ENCODE data around the gene SLC23A2. TPM values are rescaled to one million over a fixed set of nuclear protein-coding genes. Genes with fewer than 3 reads are reported as not detected.
"Not testable (repeated sequence)": the region's sequence is repeated elsewhere in the genome, so short reads cannot be mapped to it uniquely, and the experiment has no call there.

SLC23A2 gene
- total and polyA plus RNA-seq, 8 donors: 2.6 to 58.3 (median 6.4) TPM

GRCh38 chr20:5031206-5031557 lies 29.9 kb upstream of the SLC23A2 start:
- no peak for DNase-seq
- intact Hi-C loops (cut with DNase I; ENCODE audit: low total_unique reads): no loop called here
- no peak overlapping the region for H3K27ac ChIP-seq
- H3K36me3 ChIP-seq: no peaks in the 10 kb centered on the region
- no peak for TF ChIP-seq POLR2AphosphoS5 (IDR thresholded peaks at IDR 0.05)
- TF ChIP-seq EP300 (IDR thresholded peaks at IDR 0.05): no peak
- TF ChIP-seq POLR2A (IDR thresholded peaks at IDR 0.05): no peak
- TF ChIP-seq CTCF (IDR thresholded peaks at IDR 0.05): no peak
- peaks cover 0 to 5% (median 5%) of the 10 kb centered on the region in 3 donors for H3K27me3 ChIP-seq
- no peaks in the 10 kb centered on the region for H3K4me1 ChIP-seq
- 71 to 83% (median 78%) methylated on average over 10 of the region's 10 CpGs for WGBS, 5 donors
- no peak overlapping the region for H3K4me3 ChIP-seq
- H3K9me3 ChIP-seq: no peaks in the 10 kb centered on the region

- no peak for DNase-seq
- TF ChIP-seq POLR2A (IDR thresholded peaks at IDR 0.05) (no peak), CTCF (IDR thresholded peaks at IDR 0.05) (no peak), POLR2AphosphoS5 (IDR thresholded peaks at IDR 0.05) (no peak), EP300 (IDR thresholded peaks at IDR 0.05) (no peak)
- Histone ChIP-seq H3K27me3 (peaks cover 0 to 5% (median 4%) of the 10 kb centered on the region in 3 donors), H3K9me3 (no peaks in the 10 kb centered on the region), H3K27ac (no peak overlapping the region), H3K4me3 (no peak overlapping the region), H3K36me3 (no peaks in the 10 kb centered on the region), H3K4me1 (no peaks in the 10 kb centered on the region)
- 75 to 87% (median 77%) methylated on average over 10 of the region's 10 CpGs for WGBS, 5 donors
- intact Hi-C loops (cut with DNase I; ENCODE audit: low total_unique reads): no loop called here
Observed at GRCh38 chr20:5030348-5031205, 29.3 kb upstream of the SLC23A2 start.

DNA sequence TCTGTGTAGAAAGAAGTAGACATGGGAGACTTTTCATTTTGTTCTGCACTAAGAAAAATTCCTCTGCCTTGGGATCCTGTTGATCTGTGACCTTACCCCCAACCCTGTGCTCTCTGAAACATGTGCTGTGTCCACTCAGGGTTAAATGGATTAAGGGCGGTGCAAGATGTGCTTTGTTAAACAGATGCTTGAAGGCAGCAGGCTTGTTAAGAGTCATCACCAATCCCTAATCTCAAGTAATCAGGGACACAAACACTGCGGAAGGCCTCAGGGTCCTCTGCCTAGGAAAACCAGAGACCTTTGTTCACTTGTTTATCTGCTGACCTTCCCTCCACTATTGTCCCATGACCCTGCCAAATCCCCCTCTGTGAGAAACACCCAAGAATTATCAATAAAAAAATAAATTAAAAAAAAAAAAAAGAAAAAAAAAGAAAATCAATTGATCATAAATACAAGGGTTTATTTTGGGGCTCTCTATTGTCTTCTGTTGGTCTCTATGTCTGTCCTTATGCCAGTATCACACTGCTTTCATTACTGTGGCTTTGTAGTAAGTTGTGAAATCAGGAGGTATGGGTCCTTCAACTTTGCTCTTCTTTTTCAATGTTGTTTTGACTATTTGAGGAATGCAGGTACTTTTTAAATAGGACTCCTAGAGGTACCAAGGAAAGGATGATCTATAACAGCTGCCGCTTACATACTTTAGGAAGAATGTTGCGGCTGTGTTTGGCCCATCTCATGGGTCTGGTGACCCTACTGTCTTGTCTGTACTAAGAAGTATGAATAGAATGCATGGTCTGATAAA lies 27.1 kb upstream of the SLC23A2 start:
- H3K27ac ChIP-seq; intact Hi-C loops (cut with DNase I; ENCODE audit: low total_unique reads); H3K36me3 ChIP-seq; H3K9me3 ChIP-seq; H3K4me3 ChIP-seq; H3K4me1 ChIP-seq; DNase-seq; H3K27me3 ChIP-seq: not testable (repeated sequence)
- 81 to 92% (median 91%) methylated on average over 4 of the region's 4 CpGs for WGBS, 5 donors

DNA sequence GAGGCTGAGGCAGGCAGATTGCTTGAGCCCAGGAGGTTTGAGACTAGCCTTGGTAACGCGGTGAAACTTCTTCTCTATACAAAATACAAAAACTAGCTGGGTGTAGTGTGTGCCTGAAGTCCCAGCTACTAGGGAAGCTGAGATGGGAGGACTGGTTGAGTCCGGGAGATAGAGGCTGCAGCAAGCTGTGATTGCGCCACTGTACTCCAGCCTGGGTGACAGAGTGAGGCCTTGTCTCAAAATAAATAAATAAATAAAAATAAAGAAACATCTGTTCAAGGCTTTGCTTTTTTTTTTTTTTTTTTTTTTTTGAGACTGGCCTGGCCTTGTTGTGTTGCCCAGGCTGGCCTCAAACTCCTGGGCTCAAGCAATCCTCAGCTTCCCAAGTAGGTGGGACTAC lies 23.7 kb upstream of the SLC23A2 start:
- H3K27me3 ChIP-seq: no peaks in the 10 kb centered on the region
- intact Hi-C loops (cut with DNase I; ENCODE audit: low total_unique reads): no loop called here
- H3K4me3 ChIP-seq: no peak overlapping the region
- H3K4me1 ChIP-seq: no peaks in the 10 kb centered on the region
- 88 to 98% (median 95%) methylated on average over 4 of the region's 4 CpGs for WGBS, 5 donors
- no peak overlapping the region for H3K27ac ChIP-seq
- no peak for TF ChIP-seq EP300 (IDR thresholded peaks at IDR 0.05)
- no peak for TF ChIP-seq CTCF (IDR thresholded peaks at IDR 0.05)
- no peak for TF ChIP-seq POLR2AphosphoS5 (IDR thresholded peaks at IDR 0.05)
- TF ChIP-seq POLR2A (IDR thresholded peaks at IDR 0.05): no peak
- no peaks in the 10 kb centered on the region for H3K36me3 ChIP-seq
- no peak for DNase-seq
- H3K9me3 ChIP-seq: no peaks in the 10 kb centered on the region

Data from stomach (tissue), 9 donors.